Activated T-cell treated with anti-CD3 and anti-CD28 coated beads for 1 hour (primary cell): Measurements from ENCODE around the gene CDT1.

Experiments used
- DNase-seq: peaks from one replicate; pipeline ENCODE4 v3.0.0-alpha.2; 2020; ENCODE audit warnings: low read depth

Gene CDT1

DNA sequence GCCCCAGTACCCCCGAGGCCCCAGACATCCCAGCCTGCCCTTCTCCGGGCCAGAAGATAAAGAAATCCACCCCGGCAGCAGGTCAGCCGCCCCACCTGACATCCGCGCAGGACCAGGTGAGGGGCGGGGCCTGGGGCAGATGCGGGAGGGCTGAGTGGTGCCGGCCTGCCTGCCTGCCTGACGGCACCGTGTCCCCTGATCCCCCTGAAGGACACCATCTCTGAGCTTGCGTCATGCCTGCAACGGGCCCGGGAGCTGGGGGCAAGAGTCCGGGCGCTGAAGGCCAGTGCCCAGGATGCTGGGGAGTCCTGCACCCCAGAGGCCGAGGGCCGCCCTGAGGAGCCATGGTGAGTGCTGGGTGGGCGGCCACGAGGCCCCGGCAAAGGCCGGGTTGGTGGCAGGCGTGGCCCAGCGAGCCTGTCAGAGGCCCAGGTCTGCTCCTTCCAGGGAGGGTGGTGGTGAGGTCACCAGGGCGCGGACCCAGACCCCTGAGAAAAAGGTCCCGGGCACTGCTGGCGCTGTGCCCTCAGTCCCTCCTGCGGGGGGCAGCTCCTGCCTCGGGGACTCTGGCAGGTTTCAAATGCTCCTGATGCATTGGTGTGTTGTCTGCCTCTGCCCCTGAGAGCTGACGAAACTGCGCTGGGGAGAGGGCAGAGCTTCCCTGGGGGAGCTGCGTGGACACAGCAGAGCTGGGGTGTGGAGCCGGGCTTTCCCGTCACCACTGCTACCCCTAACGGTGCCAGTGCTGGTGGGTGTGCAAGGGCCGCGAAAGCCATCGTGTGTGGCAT, 1.2 kb downstream of the CDT1 start:
- DNase-seq, result no peak

DNA sequence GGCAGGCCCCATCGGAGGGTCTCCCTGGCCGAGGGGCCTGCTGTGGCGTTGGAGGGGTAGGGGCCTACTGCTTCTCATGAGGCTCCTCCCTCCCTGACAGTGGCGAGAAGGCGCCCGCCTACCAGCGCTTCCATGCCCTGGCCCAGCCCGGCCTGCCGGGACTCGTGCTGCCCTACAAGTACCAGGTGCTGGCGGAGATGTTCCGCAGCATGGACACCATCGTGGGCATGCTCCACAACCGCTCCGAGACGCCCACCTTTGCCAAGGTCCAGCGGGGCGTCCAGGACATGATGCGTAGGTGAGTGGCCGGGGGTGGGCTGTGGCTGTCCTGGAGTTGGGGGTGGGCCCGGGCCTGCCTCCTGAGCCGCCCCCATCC, 1.7 kb downstream of the CDT1 start:
- DNase-seq, result no peak

DNA sequence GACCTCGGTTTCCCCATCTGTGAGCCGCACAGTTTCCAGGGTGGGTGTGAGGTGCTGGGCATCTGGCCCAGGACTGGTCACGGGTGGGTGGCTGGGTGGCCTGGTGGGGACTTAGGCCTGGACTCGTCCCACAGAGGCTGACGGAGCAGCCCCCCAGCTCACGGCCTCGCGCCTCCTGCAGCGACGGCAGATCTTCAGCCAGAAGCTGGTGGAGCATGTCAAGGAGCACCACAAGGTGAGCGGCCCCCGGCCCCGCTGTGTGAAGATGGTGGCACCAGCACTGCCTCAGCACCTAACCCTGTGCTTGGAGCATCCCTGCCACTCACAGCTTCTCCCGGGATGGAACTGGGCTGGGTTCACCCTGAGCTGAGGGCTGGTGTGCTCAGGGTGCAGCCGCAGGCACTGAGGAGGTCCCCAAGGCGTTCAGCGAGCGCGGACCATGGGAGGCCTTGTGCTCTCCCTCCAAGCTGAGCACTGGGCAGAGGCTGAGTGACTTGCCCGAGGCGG, 2.4 kb downstream of the CDT1 start:
- no peak for DNase-seq

DNA sequence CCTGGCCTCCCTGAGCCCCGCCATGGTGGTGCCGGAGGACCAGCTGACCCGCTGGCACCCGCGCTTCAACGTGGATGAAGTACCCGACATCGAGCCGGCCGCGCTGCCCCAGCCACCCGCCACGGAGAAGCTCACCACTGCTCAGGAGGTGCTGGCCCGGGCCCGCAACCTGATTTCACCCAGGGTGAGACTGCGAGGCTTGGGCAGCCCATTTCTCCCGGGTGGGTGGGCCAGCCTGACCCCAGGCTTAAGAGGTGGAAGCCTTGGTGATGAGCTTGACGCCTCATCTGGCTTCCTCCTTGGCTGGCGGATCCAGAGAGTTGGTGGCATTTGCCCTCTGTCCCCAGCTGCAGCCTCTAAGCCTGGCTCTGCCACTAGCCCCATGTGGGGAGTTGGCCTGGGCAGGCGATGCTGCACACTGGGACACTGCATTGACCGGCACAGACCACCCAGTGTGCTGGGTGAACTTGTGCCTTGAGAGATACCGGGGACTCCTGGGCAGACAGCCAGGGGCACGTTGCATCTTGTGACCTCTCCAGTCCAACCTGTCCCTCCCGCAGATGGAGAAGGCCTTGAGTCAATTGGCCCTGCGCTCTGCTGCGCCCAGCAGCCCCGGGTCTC, 3.0 kb downstream of the CDT1 start:
- DNase-seq, result no peak

DNA sequence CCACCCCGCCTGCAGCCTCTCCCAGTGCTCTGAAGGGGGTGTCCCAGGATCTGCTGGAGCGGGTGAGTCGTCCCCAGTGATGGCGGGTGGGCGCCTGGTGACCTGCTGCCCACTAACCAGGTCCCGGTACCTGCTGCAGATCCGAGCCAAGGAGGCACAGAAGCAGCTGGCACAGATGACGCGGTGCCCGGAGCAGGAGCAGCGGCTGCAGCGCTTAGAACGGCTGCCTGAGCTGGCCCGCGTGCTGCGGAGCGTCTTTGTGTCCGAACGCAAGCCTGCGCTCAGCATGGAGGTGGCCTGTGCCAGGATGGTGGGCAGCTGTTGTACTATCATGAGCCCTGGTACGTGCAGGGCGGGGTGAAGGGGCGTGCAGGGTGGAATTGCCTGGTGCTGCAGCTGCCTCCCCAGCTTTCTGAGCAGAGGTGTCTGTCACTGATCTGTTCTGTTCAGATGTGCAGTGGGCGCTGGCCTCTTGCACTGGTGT, 3.6 kb downstream of the CDT1 start:
- DNase-seq, result no peak

DNA sequence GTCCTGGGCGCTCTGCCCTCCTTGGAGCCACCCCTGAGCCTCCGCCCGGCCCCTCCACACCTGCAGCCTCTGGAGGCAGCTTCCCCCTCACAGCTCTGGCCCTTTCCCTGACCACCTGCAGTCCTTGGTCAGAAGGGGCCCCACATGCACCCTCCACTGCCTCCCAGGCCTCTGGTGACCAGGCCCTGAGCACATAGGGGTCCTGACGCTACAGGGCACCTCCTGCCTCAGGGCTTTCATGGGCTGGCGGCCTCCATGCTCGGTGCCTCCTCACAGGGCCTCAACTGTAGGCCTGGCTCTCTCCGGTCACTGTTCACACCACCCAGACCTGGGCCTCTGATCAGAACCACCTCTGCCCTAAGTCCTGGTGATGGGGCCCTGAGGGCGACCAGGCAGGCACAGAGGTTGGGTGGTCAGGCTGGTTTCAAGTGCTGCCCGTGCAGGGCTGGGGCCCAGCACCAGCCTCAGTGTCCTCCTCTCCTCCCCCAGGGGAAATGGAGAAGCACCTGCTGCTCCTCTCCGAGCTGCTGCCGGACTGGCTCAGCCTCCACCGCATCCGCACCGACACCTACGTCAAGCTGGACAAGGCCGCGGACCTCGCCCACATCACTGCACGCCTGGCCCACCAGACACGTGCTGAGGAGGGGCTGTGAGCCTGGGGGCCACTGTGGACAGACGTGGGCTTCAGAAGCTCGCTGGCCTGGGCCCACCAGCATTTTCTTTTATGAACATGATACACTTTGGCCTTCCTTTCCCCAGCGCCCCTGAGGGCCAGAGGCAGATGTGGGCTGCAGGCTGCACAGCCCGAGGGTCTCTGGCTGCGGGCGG, 4.3 kb downstream of the CDT1 start:
- DNase-seq, result no peak

DNA sequence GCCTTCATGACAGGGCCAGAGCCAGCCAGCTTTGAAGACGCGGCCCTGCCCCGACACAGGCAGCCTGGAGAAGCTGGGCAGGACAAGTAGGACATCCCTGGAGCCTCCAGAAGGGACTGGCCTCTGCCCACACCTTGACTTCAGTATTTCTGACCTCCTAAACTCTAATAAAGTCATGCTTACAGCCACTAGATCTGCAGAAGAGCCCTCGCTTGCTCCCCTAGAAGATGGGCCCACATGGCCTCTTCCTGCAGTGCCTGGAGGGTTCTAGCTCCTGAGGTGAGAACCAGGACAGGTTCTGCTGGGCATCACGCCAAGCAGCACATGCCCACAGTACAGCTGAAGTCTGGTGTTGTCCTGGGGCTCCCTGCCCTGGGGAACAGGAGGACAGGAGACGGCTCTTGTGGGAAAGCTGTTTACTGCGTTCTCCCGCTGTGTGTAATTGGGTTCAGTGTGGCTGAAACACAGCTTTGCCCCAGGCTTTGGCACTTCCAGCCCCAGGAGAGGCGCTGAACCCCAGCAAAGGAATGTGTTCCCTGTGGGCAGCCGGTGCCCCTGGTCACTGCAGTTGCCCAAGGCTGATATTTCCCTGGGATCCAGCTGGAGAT, 5.6 kb downstream of the CDT1 start:
- no peak for DNase-seq

DNA sequence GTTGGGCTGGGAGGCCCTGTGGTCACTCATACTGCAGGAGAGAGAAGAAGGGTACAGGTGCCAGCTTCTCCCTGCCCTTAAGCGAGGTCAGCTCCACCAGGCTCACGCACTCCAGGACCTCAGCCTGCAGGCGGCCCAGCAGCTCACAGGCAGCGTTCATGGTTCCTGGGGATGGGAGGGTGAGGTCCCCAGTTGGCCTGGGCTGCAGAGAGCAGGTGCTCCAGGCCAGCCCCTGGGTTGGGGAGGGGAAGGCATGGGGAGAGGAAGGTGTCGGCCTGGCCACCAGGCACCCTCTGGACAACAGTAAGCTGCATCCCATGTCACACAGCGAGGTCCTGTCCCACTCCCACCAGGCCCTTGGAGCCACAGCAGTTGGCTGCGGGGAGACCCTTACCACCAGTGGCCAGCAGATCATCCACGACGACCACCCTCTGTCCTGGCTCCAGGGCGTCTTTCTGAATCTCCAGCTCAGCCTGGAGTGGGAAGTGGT, 6.1 kb downstream of the CDT1 start:
- no peak for DNase-seq

DNA sequence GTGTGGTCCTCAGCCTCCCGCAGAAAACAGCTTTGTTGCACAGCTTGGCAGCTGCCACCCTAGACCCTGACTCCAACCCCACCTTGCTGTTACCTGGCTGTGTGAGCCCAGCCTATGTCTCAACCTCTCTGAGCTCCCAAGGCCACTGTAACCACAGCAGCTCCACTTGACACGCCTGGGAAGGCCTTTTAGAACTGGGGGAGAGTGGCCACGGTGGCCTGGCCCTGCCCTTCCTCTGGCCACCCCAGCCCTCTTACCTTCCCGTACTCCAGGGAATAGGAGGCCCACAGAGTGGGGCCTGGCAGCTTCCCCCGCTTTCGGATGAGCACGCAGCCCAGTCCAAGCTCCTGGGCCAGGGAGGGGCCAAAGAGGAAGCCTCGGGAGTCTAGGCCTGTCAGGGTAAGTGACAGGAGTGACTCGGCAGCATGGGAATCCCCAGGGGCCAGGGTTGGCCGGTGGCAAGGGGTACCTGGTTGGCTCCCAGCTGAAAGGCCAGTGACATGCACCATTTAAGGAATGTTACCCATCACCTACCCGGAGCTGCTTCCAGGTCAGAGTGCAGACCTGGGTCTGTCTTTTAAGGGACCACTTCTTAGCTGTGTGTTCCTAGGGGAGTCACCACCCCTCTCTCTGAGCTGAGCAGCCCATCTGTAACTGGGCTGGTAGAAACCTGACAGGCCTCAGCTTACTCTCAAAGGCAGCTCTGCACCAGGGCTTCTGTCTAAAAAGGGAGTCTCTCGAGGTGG, 6.8 kb downstream of the CDT1 start:
- no peak for DNase-seq

DNA sequence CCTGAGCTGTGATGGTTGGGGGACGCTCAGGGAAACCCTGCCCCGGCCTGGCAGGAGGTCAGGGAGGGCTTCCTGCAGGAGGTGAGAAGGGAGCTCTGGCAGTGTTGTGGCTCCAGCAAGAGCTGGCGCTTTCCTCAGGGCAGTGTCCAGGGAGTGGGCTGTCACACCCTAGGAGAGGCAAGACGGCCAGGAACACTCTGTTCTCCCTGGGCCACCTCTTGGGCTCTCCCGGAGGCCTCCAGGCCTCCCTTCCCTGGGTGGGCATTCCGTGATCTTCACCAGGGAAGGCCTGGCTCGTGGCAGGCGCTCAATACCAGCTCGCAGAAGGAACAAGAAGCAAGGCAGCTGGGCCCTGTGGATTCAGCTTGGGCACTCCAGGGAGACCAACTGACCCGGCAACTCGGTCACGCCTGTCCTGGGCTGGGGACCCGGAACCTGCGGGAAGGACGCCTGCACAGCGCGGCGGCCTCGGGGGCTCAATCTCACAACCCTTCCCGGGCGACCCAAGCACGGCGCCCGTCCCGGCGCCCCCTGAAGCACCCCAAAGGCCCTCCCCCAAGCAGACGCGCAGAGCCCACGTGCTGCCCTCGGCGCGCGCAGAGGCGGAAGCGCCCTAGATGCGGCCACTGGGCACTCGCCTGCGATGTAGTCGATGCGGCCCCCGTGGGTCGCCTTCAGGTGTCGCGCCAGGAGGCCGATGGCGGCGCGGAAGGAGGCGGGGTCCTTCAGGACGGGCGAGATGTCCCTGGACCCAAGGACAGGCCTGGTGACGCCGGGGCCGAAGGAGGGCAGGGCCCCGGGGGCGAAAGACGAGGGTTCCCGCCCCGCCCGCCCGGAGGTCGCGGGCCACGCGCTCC, 7.6 kb downstream of the CDT1 start:
- peak; percentile 54 for DNase-seq

DNA sequence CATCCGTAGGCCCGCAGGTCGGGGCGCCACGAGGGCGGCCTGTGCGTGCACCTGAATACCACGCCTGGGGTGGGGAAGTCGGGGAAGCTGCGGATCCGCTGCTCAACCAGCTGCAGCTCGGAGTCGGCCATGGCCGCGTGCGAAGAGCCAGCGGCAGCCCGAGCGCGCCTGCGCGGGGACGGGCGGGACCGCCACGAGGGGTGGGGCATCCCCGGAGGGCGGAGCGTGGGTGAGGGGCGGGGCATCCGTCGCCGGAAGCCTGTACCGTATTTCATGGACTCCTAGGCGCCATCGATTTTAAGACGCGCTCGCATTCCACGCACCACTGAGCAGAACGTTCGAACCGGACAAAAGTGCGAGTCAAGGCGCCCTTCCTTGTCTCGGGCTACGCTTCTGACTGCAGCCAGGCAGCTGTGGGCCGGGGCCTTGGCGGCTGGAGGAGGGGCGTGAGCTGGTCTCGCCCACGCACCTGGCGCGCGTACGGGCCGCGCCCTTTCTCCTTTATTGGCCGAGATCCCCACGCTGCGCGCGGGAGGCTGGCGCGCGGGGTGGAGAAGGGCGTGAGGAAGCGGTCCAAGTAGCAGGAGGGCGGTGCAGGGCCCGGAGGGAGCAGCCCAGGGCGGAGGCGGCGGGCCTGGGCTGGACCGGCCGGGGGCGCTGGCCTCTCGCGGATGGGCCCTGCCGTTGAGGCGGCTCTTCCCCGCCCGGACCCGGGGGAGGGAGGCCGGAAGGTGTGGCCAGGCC, 8.4 kb downstream of the CDT1 start, which contains the start of gene APRT:
Gene APRT, minus strand, starts transcription at position 160 of the 744 bp plus-strand sequence. Its CDS starts 29 bp downstream, at position 131.
- DNase-seq, result peak; percentile 96

DNA sequence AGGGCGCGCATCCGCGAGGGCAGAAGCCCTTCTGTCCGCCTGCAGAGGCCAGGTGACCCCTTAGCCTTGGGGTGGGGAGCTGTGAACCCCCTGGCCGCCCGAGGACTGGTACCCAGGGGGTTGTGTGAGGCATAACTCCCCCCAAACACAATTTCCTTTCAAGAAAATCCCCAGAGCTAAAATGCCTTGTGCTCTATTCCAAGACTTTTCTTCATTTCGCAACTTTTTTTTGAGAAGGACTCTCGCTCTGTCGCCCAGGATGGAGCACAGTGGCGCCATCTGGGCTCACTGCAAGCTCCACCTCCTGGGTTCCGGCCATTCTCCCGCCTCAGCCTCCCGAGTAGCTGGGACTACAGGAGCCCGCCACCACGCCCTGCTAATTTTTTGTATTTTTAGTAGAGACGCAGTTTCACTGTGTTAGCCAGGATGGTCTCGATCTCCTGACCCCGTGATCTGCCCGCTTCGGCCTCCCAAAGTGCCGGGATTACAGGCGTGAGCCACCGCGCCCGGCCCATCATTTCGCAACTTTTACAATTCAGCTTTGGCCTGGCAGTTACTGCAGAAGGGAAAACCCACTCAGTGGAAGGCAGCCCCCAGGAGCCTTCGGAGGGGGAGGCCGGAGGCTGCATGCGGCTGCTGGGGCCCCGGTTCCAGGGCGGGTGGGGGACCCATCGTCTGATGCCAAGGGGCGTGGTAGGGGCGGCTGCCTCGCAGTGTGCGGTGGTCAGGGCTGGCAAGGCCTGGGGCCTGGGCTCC, 9.1 kb downstream of the CDT1 start:
- no peak for DNase-seq

DNA sequence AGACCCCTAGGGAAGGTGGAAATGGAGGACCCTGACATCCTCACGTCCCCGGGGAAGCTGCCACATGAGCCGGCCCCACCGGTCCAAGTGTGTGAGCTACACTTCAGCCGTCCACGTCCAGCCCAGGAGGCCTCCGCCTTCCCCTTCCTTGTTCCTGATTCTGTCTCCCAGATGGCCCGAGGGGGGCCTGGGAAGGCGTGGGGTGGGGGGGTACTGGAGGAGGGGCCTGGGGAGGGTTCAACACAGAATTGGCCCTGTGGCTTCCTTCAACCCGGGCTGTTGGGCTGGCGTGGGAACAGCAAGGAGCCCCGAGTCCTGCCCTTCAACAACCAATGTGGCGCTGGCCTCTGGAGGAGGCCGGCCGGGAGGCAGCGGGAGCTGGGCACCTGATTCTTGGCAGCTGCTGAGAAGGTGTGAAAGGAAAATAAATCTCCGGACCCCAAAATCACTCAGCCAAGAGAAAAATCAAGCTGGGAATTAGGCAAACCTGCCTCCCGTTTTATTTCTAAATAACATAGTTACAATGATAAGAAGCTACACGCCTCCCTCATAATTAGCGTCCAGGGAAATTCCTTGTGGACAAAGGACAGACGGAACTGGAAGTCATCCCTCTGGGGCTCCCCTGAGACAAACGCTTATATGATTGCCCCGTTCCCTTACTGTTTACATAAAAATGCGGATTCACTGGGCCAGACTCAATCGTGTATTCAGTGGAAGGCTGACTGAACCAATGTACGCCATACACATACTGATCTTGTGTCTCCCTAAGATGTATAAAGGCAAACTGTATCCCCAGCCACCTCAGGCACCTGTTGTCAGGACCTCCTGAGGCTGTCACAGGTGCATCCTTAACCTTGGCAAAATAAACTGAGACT, 9.9 kb downstream of the CDT1 start:
- DNase-seq, result no peak

DNA sequence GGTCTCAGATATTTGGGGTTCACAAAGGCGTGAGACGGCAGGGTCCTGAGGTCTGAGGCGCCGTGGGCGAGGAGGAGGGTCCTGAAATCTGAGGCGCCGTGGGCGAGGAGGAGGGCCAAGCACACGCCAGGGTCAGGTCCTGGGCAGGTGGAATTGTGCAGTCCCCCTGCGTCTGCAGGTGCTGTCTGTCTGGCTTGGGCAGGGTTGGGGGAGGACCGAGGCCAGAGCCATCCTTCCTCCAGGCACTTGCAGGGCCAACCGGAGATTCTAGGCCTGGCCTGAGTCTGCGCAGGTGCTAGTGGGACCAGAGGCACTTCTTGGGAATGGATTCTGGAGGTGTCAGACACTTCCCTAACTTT, 10.5 kb downstream of the CDT1 start:
- DNase-seq, result no peak

DNA sequence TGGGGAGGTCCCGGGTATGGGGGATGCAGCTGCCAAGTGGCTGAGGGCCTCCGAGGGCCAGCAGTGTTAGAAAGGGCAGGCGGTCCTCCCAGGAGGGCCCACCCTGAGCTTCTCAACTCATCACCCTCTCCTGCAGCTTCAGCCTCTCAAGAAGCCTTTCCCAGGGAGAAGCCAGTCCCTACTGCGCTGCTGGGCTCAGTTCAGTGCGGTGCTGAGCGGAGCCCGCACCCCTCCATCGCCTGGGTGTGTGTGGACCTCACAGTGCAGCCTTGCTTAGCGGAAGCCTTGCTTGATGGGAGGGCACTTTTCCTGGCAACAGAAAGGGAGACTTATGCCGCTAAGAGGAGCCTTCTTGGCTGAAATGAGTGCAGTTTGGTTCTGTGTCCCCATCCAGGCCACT, 11.6 kb downstream of the CDT1 start:
- no peak for DNase-seq

DNA sequence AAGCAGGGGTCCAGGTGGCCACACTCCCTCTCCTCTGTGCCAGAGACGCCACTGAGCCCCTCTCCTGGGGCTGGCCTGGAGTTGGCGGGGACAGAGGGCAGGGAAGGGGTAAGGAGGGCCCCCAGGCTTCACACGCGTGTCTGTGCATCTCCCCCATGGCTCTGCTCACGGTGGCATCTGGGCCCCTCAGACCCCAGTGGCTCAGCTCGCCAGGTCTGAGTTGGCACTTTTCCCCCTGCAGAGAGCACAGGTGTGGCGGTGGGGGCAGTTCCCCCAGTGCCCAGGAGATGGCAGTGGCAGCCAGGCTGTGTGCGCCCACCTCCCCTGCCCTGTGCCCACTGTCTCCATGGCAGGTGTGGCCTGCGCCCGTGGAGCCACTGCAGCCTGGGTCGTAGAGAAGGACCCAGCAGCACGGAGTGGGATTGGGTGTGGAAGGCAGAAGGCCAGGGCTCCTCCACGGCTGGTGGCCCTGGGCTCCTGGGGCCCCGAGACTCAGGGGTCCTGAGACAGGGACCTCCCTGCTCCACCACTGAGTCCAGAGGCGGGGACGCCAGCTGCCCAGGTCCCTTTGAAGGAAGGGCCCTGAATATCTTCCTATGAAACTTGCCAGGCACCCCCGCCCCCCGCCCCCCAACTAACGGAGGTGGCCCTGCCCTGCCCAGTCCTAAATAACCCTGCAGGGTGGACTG, 12.5 kb downstream of the CDT1 start:
- peak; percentile 46 for DNase-seq
